ENCODE measurements around the gene MPZL1. TPM values are rescaled to one million over a fixed set of nuclear protein-coding genes. Genes with fewer than 3 reads are reported as not detected.

Gene MPZL1
- total and polyA plus RNA-seq, 2 of the 8 experiments (the other 6 are each of a cell fraction or from before 2014, with no cell fraction given), result 37.8 to 120 TPM

GRCh38 chr1:167679714-167680113 lies 42.1 kb upstream of the MPZL1 start (continued):
- TF ChIP-seq CHD7 (IDR thresholded peaks at IDR 0.05; ENCODE audit: insufficient replicate concordance, low read length), result no peak
- TF ChIP-seq MAFK (IDR thresholded peaks at IDR 0.05; ENCODE audit: low read depth, low read length), result no peak
